ENCODE measurements around the gene ACOT7.

DNA sequence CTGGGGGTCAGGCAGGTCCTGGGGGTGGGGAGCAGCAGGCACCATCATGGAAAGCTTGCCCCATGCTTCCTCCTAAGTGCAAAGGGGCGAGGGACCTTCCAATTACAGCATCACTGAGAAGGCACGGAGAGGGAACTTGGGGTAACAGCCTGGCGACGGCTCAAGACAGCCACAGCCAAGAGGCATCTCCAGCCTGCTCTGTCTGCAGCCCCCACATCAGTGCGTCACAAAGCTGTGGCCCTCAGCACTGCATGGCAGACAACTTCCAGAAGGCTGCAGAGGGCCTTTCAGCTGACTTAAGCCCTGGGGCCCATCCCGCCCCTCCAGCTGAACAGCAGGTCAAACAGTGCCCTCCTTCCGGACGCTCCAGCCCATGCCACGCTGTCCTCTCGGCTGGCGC lies 119.5 kb downstream of the ACOT7 start:
- TF ChIP-seq, protein P1, sequence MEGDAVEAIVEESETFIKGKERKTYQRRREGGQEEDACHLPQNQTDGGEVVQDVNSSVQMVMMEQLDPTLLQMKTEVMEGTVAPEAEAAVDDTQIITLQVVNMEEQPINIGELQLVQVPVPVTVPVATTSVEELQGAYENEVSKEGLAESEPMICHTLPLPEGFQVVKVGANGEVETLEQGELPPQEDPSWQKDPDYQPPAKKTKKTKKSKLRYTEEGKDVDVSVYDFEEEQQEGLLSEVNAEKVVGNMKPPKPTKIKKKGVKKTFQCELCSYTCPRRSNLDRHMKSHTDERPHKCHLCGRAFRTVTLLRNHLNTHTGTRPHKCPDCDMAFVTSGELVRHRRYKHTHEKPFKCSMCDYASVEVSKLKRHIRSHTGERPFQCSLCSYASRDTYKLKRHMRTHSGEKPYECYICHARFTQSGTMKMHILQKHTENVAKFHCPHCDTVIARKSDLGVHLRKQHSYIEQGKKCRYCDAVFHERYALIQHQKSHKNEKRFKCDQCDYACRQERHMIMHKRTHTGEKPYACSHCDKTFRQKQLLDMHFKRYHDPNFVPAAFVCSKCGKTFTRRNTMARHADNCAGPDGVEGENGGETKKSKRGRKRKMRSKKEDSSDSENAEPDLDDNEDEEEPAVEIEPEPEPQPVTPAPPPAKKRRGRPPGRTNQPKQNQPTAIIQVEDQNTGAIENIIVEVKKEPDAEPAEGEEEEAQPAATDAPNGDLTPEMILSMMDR (IDR thresholded peaks at IDR 0.05): no peak
- no peak for TF ChIP-seq POLR2AphosphoS5 (IDR thresholded peaks at IDR 0.05)

Measured in breast epithelium (tissue), 3 donors.